ENCODE measurements around the gene SLC16A5.

- no peak for TF ChIP-seq CTCF (IDR thresholded peaks at IDR 0.05)
- no peak for TF ChIP-seq EP300 (IDR thresholded peaks at IDR 0.05; ENCODE audit: low read depth)
These were observed 24.1 kb downstream of the SLC16A5 start for GRCh38 chr17:75111777-75112335.
